Dendritic cell treated with granulocyte-macrophage colony-stimulating factor and Interleukin-4, amounts not matched to agents 40 ng/mL and 50 ng/mL, for 4 days (primary cell): ENCODE results near the gene CCDC70.

Experiments
- H3K27ac Mint-ChIP-seq: one replicate; pipeline ENCODE4 v1.8.0; 2022; ENCODE audit warnings: mild to moderate bottlenecking, mixed read lengths
- H3K27me3 Mint-ChIP-seq: one replicate; pipeline ENCODE4 v1.8.0; 2022; ENCODE audit warnings: mild to moderate bottlenecking, mixed read lengths
- H3K36me3 Mint-ChIP-seq: one replicate; pipeline ENCODE4 v1.8.0; 2022; ENCODE audit warnings: low read depth, mixed read lengths
- H3K4me1 Mint-ChIP-seq: one replicate; pipeline ENCODE4 v1.8.0; 2022; ENCODE audit warnings: low read depth, mixed read lengths
- H3K4me3 Mint-ChIP-seq: one replicate; pipeline ENCODE4 v1.8.0; 2022; ENCODE audit warnings: mild to moderate bottlenecking, moderate library complexity, mixed read lengths
- H3K9me3 Mint-ChIP-seq: one replicate; pipeline ENCODE4 v1.8.0; 2022; ENCODE audit warnings: mixed read lengths
- intact Hi-C: fragments of 100-400 bp; cut with micrococcal nuclease; formaldehyde crosslinking; loops from one replicate; pipeline ENCODE4 v1.15.0; 2022

CCDC70 gene

GRCh38 chr13:51838240-51838846 is 23.4 kb upstream of the CCDC70 start:
- Mint-ChIP-seq H3K27ac (no peak overlapping the region), H3K27me3 (peaks cover 2% of the 10 kb centered on the region), H3K4me1 (peaks cover 16% of the 10 kb centered on the region), H3K36me3 (no peaks in the 10 kb centered on the region), H3K9me3 (no peaks in the 10 kb centered on the region), H3K4me3 (no peak overlapping the region)
- intact Hi-C loops = no loop called here

GRCh38 chr13:51839711-51840540 is 21.8 kb upstream of the CCDC70 start:
- H3K4me1 Mint-ChIP-seq = peaks cover 12% of the 10 kb centered on the region

GRCh38 chr13:51840917-51841316 is 20.9 kb upstream of the CCDC70 start:
- no peak overlapping the region for H3K27ac Mint-ChIP-seq
- no peak overlapping the region for H3K4me3 Mint-ChIP-seq
- H3K9me3 Mint-ChIP-seq = no peaks in the 10 kb centered on the region
- no peaks in the 10 kb centered on the region for H3K36me3 Mint-ChIP-seq
- peaks cover 16% of the 10 kb centered on the region for H3K4me1 Mint-ChIP-seq
- H3K27me3 Mint-ChIP-seq = peaks cover 10% of the 10 kb centered on the region
- intact Hi-C loops = no loop called here

More at GRCh38 chr13:51839711-51840540, 21.8 kb upstream of the CCDC70 start:
- Mint-ChIP-seq H3K4me3 (no peak overlapping the region), H3K27me3 (peaks cover 9% of the 10 kb centered on the region), H3K36me3 (no peaks in the 10 kb centered on the region), H3K27ac (no peak overlapping the region), H3K9me3 (no peaks in the 10 kb centered on the region)
- intact Hi-C loops = no loop called here

DNA sequence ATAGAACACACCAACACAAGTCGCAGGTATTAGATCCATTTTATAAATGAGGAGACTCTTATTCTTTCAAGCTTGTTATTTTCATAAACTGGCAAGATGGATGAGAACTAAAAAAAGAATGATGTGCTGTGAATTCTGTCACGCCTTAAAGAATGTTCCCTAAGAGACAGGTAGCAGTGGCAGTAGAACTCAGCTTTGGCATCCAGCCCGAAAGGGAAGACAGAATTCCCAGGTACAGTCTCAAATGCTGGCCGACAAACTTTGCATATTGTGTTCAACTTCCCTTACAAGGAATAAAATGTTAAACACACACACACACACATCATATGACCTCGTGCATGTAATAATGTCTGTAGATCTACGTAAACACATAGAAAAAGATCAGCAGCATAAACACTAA is 20.0 kb upstream of the CCDC70 start:
- Mint-ChIP-seq H3K36me3 (no peaks in the 10 kb centered on the region), H3K4me3 (no peak overlapping the region), H3K27ac (no peak overlapping the region), H3K4me1 (peaks cover 14% of the 10 kb centered on the region), H3K9me3 (no peaks in the 10 kb centered on the region), H3K27me3 (peaks cover 10% of the 10 kb centered on the region)
- intact Hi-C loops = no loop called here

DNA sequence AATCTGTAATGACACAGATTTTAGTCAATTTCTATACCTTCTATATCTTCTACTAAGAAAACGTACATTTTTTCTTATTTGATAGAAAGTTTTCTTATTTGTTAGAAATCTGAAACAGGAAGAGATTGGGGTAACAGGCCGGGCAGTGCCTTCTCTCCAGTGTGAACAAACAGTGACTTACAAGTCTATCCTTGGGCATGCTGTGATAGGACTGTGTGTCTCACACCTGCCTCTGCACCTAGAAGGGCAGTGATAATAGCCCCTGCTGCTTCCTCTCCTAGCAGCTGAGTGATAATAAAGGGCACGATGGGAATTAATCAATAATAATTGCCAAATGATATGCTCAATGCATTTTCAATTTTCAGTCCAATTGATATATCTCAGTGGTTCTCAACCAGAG is 18.2 kb upstream of the CCDC70 start:
- Mint-ChIP-seq H3K4me1 (peaks cover 10% of the 10 kb centered on the region), H3K27ac (no peak overlapping the region), H3K36me3 (no peaks in the 10 kb centered on the region), H3K4me3 (no peak overlapping the region), H3K27me3 (peaks cover 10% of the 10 kb centered on the region), H3K9me3 (no peaks in the 10 kb centered on the region)
- intact Hi-C loops = no loop called here

- Mint-ChIP-seq H3K36me3 (no peaks in the 10 kb centered on the region), H3K4me1 (peaks cover 17% of the 10 kb centered on the region), H3K27ac (no peak within 1 kb of the TSS), H3K9me3 (no peaks in the 10 kb centered on the region), H3K4me3 (peak within 1 kb of the TSS; percentile 41), H3K27me3 (peaks cover 9% of the 10 kb centered on the region)
- intact Hi-C loops = loop anchor here (5.0 kb wide), 1 partner anchor 282 kb away; the partner anchor contains the start of gene NEK5
Measured at GRCh38 chr13:51844862-51845573, 16.8 kb upstream of the CCDC70 start, which contains the start of gene TMEM272. Gene TMEM272 (minus strand): TSS chr13:51845177. CDS start chr13:51838530, 6,647 bp downstream.

- H3K36me3 Mint-ChIP-seq = no peaks in the 10 kb centered on the region
- no peak overlapping the region for H3K27ac Mint-ChIP-seq
- H3K9me3 Mint-ChIP-seq = no peaks in the 10 kb centered on the region
- H3K4me3 Mint-ChIP-seq = no peak overlapping the region
- peaks cover 9% of the 10 kb centered on the region for H3K27me3 Mint-ChIP-seq
- intact Hi-C loops = loop anchor here (5.0 kb wide), 1 partner anchor 282 kb away; the partner anchor contains the start of gene NEK5
- peaks cover 17% of the 10 kb centered on the region for H3K4me1 Mint-ChIP-seq
Measured at GRCh38 chr13:51845574-51846318, 16.0 kb upstream of the CCDC70 start.

- H3K4me3 Mint-ChIP-seq = no peak overlapping the region
- H3K9me3 Mint-ChIP-seq = no peaks in the 10 kb centered on the region
- H3K36me3 Mint-ChIP-seq = no peaks in the 10 kb centered on the region
- intact Hi-C loops = loop anchor here (5.0 kb wide), 1 partner anchor 281 kb away; the partner anchor contains the start of gene NEK5
- peaks cover 22% of the 10 kb centered on the region for H3K4me1 Mint-ChIP-seq
- H3K27me3 Mint-ChIP-seq = peaks cover 9% of the 10 kb centered on the region
- no peak overlapping the region for H3K27ac Mint-ChIP-seq
Measured at GRCh38 chr13:51846756-51847155, 15.0 kb upstream of the CCDC70 start.

- peaks cover 9% of the 10 kb centered on the region for H3K27me3 Mint-ChIP-seq
- no peak overlapping the region for H3K4me3 Mint-ChIP-seq
- H3K9me3 Mint-ChIP-seq = no peaks in the 10 kb centered on the region
- intact Hi-C loops = loop anchor here (5.0 kb wide), 1 partner anchor 279 kb away; the partner anchor contains the start of gene NEK5
- H3K4me1 Mint-ChIP-seq = peaks cover 22% of the 10 kb centered on the region
- H3K36me3 Mint-ChIP-seq = no peaks in the 10 kb centered on the region
- H3K27ac Mint-ChIP-seq = no peak overlapping the region
Measured at GRCh38 chr13:51848674-51849073, 13.1 kb upstream of the CCDC70 start.

DNA sequence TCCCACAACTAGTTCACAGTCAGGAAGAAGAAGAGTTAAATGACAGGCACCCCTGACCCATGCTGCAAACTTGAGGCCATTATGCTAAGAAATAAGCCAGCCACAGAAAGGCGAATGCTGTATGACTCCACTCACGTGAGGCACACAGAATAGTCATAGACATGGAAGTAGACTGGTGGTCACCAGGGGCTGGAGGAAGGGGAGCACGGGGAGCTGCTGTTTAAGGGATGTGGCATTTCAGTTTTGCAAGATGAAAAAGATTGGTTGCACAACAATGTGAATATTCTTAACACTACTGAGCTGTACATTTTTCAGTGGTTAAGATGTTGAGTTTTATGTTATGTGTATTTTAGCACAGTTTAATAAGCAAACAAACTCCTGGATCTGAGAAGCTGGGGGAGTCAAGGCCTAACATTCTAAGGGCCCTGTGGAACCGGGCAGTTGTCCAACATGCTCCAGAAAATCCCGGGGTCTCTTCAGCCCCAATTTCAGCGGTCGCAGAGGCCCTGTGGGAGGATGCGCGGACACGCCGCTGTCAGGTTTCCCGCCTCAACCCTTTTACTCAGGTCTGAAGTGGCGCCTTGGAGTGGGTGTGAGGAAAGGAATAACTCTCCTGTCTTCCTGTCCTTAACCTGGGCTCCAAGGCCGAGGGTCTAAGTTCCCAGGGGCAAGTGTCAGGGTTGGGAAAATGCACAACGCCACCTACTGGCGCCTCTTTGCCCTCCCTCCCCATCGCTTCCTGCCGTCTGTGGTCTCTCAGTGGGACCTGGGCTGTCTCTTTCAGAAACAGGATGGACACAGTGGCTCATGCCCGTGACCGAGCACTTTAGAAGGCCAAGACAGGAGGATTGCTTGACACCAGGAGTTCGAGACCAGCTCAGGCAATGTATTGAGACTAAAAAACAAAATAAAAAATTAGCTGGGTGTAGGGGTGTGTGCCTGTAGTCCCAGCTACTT is 12.3 kb upstream of the CCDC70 start:
- Mint-ChIP-seq H3K4me3 (no peak overlapping the region), H3K4me1 (peaks cover 22% of the 10 kb centered on the region), H3K9me3 (no peaks in the 10 kb centered on the region), H3K27ac (no peak overlapping the region), H3K27me3 (peaks cover 7% of the 10 kb centered on the region), H3K36me3 (no peaks in the 10 kb centered on the region)
- intact Hi-C loops = loop anchor here (5.0 kb wide), 1 partner anchor 278 kb away; the partner anchor contains the start of gene NEK5

- Mint-ChIP-seq H3K4me3 (no peak overlapping the region), H3K9me3 (no peaks in the 10 kb centered on the region), H3K27me3 (no peaks in the 10 kb centered on the region), H3K36me3 (no peaks in the 10 kb centered on the region), H3K4me1 (peaks cover 2% of the 10 kb centered on the region), H3K27ac (no peak overlapping the region)
- intact Hi-C loops = no loop called here
Measured at GRCh38 chr13:51856027-51856736, 5.6 kb upstream of the CCDC70 start.

- Mint-ChIP-seq H3K36me3 (no peaks in the 10 kb centered on the region), H3K4me1 (no peaks in the 10 kb centered on the region), H3K27ac (no peak overlapping the region), H3K4me3 (no peak overlapping the region), H3K27me3 (no peaks in the 10 kb centered on the region), H3K9me3 (no peaks in the 10 kb centered on the region)
- intact Hi-C loops = no loop called here
Measured at GRCh38 chr13:51856998-51857397, 4.8 kb upstream of the CCDC70 start.
